Adrenal gland (tissue), 5 donors: Measurements from ENCODE around the gene EPHB2.

Source experiments
- POLR2A ChIP-seq, 2 donors: fragments of 450-650 bp; IDR thresholded peaks; one replicate each; pipeline ENCODE4 v1.6.1; 2017; ENCODE audit warnings: antibody characterized with exemption in 2 of 2, mild to moderate bottlenecking in 2 of 2, moderate library complexity in 1 of 2
- TF ChIP-seq, protein P1 (sequence below), 6 experiments: fragments of 450-650 bp in 4 of 6; fragments of 200-600 bp in 2 of 6; sonication (generic) in 1 of 6; IDR thresholded peaks; 1 replicate in 5 of 6; 2 replicates in 1 of 6; pipeline versions ENCODE4 v1.5.1 to v1.8.0; 2016 to 2021; ENCODE audit warnings: antibody characterized with exemption in 6 of 6, mild to moderate bottlenecking in 2 of 6, moderate library complexity in 1 of 6
- donor health status: DM: no; HTN: no; CAD: no.

- TF ChIP-seq, protein P1, sequence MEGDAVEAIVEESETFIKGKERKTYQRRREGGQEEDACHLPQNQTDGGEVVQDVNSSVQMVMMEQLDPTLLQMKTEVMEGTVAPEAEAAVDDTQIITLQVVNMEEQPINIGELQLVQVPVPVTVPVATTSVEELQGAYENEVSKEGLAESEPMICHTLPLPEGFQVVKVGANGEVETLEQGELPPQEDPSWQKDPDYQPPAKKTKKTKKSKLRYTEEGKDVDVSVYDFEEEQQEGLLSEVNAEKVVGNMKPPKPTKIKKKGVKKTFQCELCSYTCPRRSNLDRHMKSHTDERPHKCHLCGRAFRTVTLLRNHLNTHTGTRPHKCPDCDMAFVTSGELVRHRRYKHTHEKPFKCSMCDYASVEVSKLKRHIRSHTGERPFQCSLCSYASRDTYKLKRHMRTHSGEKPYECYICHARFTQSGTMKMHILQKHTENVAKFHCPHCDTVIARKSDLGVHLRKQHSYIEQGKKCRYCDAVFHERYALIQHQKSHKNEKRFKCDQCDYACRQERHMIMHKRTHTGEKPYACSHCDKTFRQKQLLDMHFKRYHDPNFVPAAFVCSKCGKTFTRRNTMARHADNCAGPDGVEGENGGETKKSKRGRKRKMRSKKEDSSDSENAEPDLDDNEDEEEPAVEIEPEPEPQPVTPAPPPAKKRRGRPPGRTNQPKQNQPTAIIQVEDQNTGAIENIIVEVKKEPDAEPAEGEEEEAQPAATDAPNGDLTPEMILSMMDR (IDR thresholded peaks at IDR 0.05): peak in 1 of 6 experiments; percentile 11
- TF ChIP-seq POLR2A (IDR thresholded peaks at IDR 0.05): no peak
Observed at GRCh38 chr1:22731924-22732720, 21.5 kb downstream of the EPHB2 start.
